K562 (cell line): ENCODE data around the gene ABHD12. TPM values are rescaled to one million over a fixed set of nuclear protein-coding genes. Genes with fewer than 3 reads are reported as not detected.

ENCODE experiments used
- EP400 ChIP-seq: fragments of 450-650 bp; IDR thresholded peaks from 2 replicates; pipeline ENCODE4 v1.6.1; 2017; ENCODE audit warnings: antibody characterized with exemption, mild to moderate bottlenecking, moderate library complexity
- ETV1 ChIP-seq: fragments of 450-650 bp; conservative IDR thresholded peaks from 2 replicates; pipeline ENCODE4 v1.6.1; 2016; ENCODE audit warnings: missing genetic modification characterization, control low read depth, low read depth, missing compliant biosample characterization
- FOXA3 ChIP-seq, 2 experiments: fragments of 450-650 bp in 1 of 2; sonication (generic) in 1 of 2; formaldehyde crosslinking; IDR thresholded peaks in 1 of 2; conservative IDR thresholded peaks in 1 of 2; 2 replicates each; pipeline versions ENCODE4 v1.4.0 to v1.8.0; 2020 to 2022; ENCODE audit warnings: mild to moderate bottlenecking in 2 of 2, missing genetic modification reagents in 1 of 2
- HES1 ChIP-seq: fragments of 450-650 bp; IDR thresholded peaks from 2 replicates; pipeline ENCODE4 v1.6.1; 2016; ENCODE audit warnings: low read depth, mild to moderate bottlenecking, moderate library complexity
- HNRNPLL ChIP-seq: fragments of 200-400 bp; formaldehyde crosslinking; IDR thresholded peaks from 2 replicates; pipeline ENCODE4 v1.6.1; 2017; ENCODE audit warnings: low read length, low read depth, mild to moderate bottlenecking; ENCODE audit not compliant: poor library complexity, severe bottlenecking
- KAT7 ChIP-seq: sonication (generic); formaldehyde crosslinking; IDR thresholded peaks from 2 replicates; pipeline ENCODE4 v1.8.0; 2022; ENCODE audit warnings: missing genetic modification reagents, mild to moderate bottlenecking, borderline replicate concordance
- MAFF ChIP-seq: IDR thresholded peaks from 2 replicates; pipeline ENCODE4 v1.6.1; 2012; ENCODE audit warnings: low read length, improper control_type of control experiment
- MAFK ChIP-seq: IDR thresholded peaks from 2 replicates; pipeline ENCODE4 v1.6.1; 2011; ENCODE audit warnings: low read length, improper control_type of control experiment
- MECOM ChIP-seq: fragments of 250-450 bp; sonication (Bioruptor Pico); IDR thresholded peaks from 2 replicates; pipeline ENCODE4 v1.8.0; 2022; ENCODE audit warnings: inconsistent platforms
- MEF2A ChIP-seq: IDR thresholded peaks from 2 replicates; pipeline ENCODE4 v1.6.1; 2011; ENCODE audit warnings: low read depth, mild to moderate bottlenecking, low read length, moderate library complexity; ENCODE audit not compliant: control insufficient read depth
- MEIS2 ChIP-seq: fragments of 450-650 bp; IDR thresholded peaks from 2 replicates; pipeline ENCODE4 v1.6.1; 2014; ENCODE audit warnings: mild to moderate bottlenecking; ENCODE audit not compliant: partially characterized antibody
- MNT ChIP-seq, 2 experiments: fragments of 450-650 bp; conservative IDR thresholded peaks; 2 replicates each; pipeline ENCODE4 v1.6.1; 2017; ENCODE audit warnings: mild to moderate bottlenecking in 2 of 2, moderate library complexity in 2 of 2
- RB1 ChIP-seq: fragments of 450-650 bp; IDR thresholded peaks from 2 replicates; pipeline ENCODE4 v1.6.1; 2017; ENCODE audit warnings: low read depth, mild to moderate bottlenecking
- SAFB ChIP-seq: fragments of 200-400 bp; formaldehyde crosslinking; IDR thresholded peaks from 2 replicates; pipeline ENCODE4 v1.6.1; 2017; ENCODE audit warnings: low read depth, low read length, borderline replicate concordance
- SMARCB1 ChIP-seq: IDR thresholded peaks from 2 replicates; pipeline ENCODE4 v1.6.1; 2011; ENCODE audit warnings: improper control_type of control experiment, low read depth; ENCODE audit not compliant: insufficient read length
- SNAPC5 ChIP-seq: fragments of 250-450 bp; sonication (Bioruptor Pico); IDR thresholded peaks from 2 replicates; pipeline ENCODE4 v1.8.0; 2021; ENCODE audit warnings: moderate library complexity, mild to moderate bottlenecking, inconsistent platforms
- TBP ChIP-seq: optimal IDR thresholded peaks from 2 replicates; pipeline ENCODE3; 2011; ENCODE audit warnings: low read depth, low read length, improper control_type of control experiment
- TFAM ChIP-seq: fragments of 250-450 bp; sonication (Bioruptor Pico); conservative IDR thresholded peaks from 2 replicates; pipeline ENCODE4 v1.5.0; 2021; ENCODE audit warnings: mild to moderate bottlenecking, moderate library complexity
- TFAP4 ChIP-seq: sonication (generic); formaldehyde crosslinking; IDR thresholded peaks from 2 replicates; pipeline ENCODE4 v1.8.0; 2022; ENCODE audit warnings: missing genetic modification reagents, mild to moderate bottlenecking, moderate library complexity, borderline replicate concordance
- ZNF232 ChIP-seq: sonication (generic); formaldehyde crosslinking; IDR thresholded peaks from 2 replicates; pipeline ENCODE4 v1.8.0; 2022; ENCODE audit warnings: mild to moderate bottlenecking, missing genetic modification reagents
- ZNF551 ChIP-seq: fragments of 250-450 bp; sonication (Bioruptor Pico); IDR thresholded peaks from 2 replicates; pipeline ENCODE4 v1.5.0; 2021; ENCODE audit warnings: mild to moderate bottlenecking, moderate library complexity
- ZNF561 ChIP-seq: fragments of 450-650 bp; formaldehyde crosslinking; conservative IDR thresholded peaks from 2 replicates; pipeline ENCODE4 v1.4.0; 2020; ENCODE audit warnings: mild to moderate bottlenecking, moderate library complexity
- ZNF766 ChIP-seq: fragments of 200-800 bp; sonication (Bioruptor generic); conservative IDR thresholded peaks from 2 replicates; pipeline ENCODE4 v1.6.1; 2016; ENCODE audit warnings: missing genetic modification characterization, missing compliant biosample characterization
- polyA plus RNA-seq, 8 experiments: library from polyadenylated mRNA; depleted of rRNA in 4 of 8; stranded (reverse) in 5 of 8; unstranded in 3 of 8; fragments of >200 nt; fragmentation: Nextera tagmentation in 2 of 8; fragmentation: Illumina TruSeq in 1 of 8; extraction: Ambion mirVana in 2 of 8; extraction: Trizol in 1 of 8; gene quantifications; 2 replicates each; pipeline versions ENCODE4 v1.2.1 to v1.2.3, GENCODE V29; 2011 to 2014; ENCODE audit warnings: inconsistent platforms in 1 of 8, missing spikeins in 1 of 8
- total RNA-seq, 7 experiments: library from RNA; depleted of rRNA in 6 of 7; stranded (reverse); fragments of >200 nt in 6 of 7; fragmentation: Illumina TruSeq in 2 of 7; extraction: Trizol in 2 of 7; gene quantifications; 2 replicates each; pipeline versions ENCODE4 v1.2.1 to v1.2.3, GENCODE V29; 2011 to 2021; ENCODE audit warnings: low replicate concordance in 1 of 7

The ABHD12 gene
- total and polyA plus RNA-seq, 9 of the 15 experiments (the other 6 are each of a cell fraction or from before 2014, with no cell fraction given), result 0.65 to 15.6 (median 9.1) TPM

- TF ChIP-seq ETV1 (tag), result no peak; the same call in 1 of the 2 replicates
- TF ChIP-seq TBP, result peak; percentile 62
- no peak for TF ChIP-seq ZNF232 (CRISPR knock-in tag)
- 0 out of 2 replicates have a peak, but pooled peaks have one; percentile 12 for TF ChIP-seq RB1
- TF ChIP-seq SNAPC5, result no peak
- no peak for TF ChIP-seq SAFB
- no peak for TF ChIP-seq HES1
- no peak for TF ChIP-seq ZNF766 (CRISPR knock-in tag)
- peak; percentile 82 for TF ChIP-seq HNRNPLL
- TF ChIP-seq ZNF561 (CRISPR knock-in tag), result no peak
- TF ChIP-seq ZNF551, result no peak
- no peak for TF ChIP-seq MAFK
- TF ChIP-seq MAFF, result no peak
- peak; percentile 90 for TF ChIP-seq TFAP4 (CRISPR knock-in tag)
- TF ChIP-seq EP400, result peak; percentile 44; the same call in 1 of the 2 replicates
- TF ChIP-seq MECOM (CRISPR knock-in tag), result no peak
- TF ChIP-seq FOXA3 (CRISPR knock-in tag; conservative IDR thresholded peaks at IDR 0.05 in 1 of 2, IDR thresholded peaks at IDR 0.05 in 1 of 2), result no peak
- TF ChIP-seq TFAM (CRISPR knock-in tag), result no peak
- peak; percentile 31 to 56; a peak in 2 of 4 replicates for TF ChIP-seq MNT (conservative IDR thresholded peaks at IDR 0.05)
- TF ChIP-seq MEIS2, result no peak
- no peak for TF ChIP-seq MEF2A
- TF ChIP-seq KAT7, result no peak
- TF ChIP-seq SMARCB1, result no peak
Observed at GRCh38 chr20:25390538-25391528, at the start of gene ABHD12 (continued).
